Colon (tissue), 2 donors: ENCODE measurements around the gene ZNF565.
"Not testable (repeated sequence)": the region's sequence is repeated elsewhere in the genome, so short reads cannot be mapped to it uniquely, and the experiment has no call there.

Experiments
- FAIRE-seq: peaks from 2 replicates; lab custom pipeline; 2012; peaks lifted over from hg19 to GRCh38; lab: Jason Lieb, UNC
- donor health status: control.
- donor health status: control.

Gene ZNF565

GRCh38 chr19:36150586-36150985 lies 63.9 kb downstream of the ZNF565 start:
- FAIRE-seq = no peak

- no peak for FAIRE-seq
These were observed 64.6 kb downstream of the ZNF565 start for GRCh38 chr19:36149673-36150406.

- no peak for FAIRE-seq
These were observed 69.8 kb downstream of the ZNF565 start for GRCh38 chr19:36144624-36145023.

DNA sequence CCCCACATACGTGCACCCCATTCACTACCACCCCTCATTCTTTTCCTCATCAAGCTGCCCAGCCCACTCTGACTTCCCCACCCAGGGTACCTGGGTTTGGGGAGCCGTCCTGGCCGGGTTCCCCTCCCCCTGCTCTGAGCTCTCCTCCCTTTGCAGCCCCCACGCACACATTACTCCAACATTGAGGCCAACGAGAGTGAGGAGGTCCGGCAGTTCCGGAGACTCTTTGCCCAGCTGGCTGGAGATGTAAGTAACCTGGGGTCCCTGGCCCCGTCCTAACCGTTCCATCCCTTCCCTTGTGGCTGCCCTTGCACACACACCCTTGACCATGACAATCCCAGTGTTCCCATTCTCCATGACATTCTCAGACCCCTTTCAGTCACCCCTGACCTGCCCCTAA lies 72.0 kb downstream of the ZNF565 start:
- FAIRE-seq = no peak

DNA sequence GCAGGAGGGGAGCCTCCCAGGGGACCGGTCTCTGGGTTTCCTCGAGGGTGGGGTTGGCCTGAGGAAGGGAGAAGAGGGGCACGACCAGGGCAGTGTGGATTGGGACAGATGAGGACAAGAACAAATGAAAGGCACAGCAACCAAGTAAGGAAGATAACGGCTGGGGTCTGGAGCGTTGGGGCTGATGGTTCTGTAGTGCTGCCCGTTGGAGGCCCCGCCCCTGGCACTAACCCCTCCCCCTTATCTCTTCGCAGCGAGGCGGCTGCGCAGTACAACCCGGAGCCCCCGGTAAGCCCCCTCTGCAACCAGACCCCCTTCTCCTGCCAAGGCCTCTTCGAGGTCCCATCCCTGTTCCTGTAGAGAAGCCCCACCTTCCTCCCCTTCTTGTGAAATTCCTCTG lies 72.4 kb downstream of the ZNF565 start:
- FAIRE-seq = no peak

DNA sequence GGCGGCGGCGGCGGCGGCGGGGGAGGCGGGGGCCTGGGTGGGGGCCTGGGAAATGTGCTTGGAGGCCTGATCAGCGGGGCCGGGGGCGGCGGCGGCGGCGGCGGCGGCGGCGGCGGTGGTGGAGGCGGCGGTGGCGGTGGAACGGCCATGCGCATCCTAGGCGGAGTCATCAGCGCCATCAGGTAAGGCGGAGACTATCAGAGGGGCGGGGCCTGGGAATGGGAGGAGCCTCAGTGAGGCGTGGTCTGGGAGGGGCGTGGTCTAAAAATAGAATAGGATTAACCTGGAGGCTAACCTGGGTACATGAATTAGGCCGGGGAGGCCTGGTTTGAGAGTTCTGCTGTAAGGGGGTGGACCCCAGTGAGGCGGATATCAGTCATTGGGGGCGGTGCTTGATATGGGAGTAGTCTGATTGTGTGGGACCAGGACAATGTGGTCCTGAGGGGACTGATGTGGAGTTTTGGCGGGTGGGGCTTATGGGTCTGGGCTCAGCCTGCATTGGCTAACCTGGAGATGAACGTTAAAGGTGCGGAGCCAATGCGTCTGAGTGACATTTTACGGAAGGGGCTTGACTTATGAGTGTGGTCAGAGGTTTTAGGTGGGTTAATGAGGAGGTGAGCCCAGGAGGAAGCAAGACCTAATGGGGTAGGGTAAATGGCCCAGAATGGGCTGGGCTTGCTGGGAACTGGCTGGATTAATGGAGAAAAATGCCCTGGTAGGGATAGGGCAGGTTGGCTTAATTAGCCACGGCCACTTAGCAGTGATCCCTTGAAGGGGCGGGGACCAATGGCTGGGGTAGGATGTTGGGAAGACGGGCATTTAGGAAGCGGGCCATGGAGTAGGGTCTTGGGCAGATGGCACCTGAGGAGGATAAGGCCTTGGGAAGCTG lies 73.2 kb downstream of the ZNF565 start:
- FAIRE-seq = no peak

DNA sequence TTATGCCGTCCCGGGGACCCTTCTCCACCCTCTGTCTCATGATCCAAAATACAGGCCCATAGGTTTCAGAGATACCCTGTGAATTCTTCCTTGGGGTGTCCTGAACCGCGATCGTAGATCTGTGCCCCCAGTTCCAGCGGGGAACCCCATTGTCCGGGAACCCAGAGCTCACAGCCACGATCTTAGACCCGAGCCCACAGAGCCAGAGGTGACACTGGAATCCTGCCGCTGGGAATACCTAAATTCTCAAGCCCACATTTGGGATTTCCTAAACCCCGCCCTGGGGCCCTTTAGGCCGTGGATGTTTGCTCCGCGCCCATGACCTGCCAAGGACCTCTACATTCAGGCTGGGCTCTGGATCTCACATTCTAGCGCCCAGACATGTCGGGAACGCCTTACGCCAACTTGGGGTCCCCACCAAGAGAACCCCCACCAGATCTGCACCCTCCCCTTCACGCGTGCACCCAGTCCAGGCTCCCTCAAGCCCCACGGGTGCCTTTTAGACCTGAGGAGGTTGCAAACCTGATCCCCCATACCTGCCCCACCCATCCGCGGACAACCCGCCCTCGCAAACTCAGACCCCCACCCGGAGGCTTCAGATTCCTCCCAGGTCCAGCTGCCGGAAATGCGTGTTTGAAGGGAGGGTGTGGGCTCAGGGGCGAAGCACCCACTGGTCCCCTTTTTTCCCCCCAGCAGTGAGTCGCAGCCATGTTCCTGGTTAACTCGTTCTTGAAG lies 74.0 kb downstream of the ZNF565 start:
- FAIRE-seq = no peak

- FAIRE-seq = no peak
These were observed 74.8 kb downstream of the ZNF565 start, which contains the start of gene CAPNS1 for GRCh38 chr19:36139473-36140303. Gene CAPNS1 (plus strand): TSS chr19:36140066. CDS start chr19:36141012, 946 bp downstream.

- no peak for FAIRE-seq
These were observed 75.4 kb downstream of the ZNF565 start for GRCh38 chr19:36139120-36139472.

DNA sequence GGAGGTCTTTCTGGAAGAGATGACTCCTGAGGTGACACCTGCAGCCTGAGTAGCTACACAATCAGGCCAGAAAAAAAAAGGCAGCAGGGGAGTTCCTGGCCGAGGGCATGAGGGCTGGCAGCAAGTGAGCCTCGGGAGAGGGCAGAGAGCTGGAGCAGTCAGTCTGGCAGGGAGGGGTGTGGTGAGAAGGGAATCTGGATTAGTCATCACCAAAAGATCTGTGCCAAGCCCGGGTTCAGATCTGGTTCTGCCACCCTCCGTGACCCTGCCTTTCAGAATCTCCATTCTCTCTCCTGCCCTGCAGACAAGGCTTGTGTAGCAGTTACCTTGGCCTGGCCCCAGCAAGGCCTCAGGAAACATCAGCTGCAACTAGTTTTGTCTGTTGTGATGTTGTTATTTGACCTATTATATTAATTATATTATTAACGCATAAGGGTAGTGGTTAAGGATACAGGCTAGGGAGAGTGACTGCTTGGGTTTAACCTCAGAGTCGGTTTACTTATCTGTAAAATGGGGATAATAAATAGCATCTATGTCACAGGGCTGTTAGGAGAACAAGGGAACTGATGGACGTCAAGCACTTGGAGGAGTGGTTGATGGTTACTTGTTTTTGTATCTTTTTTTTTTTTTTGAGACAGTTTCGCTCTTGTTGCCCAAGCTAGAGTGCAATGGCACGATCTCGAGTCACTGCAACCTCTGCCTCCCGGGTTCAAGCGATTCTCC lies 77.3 kb downstream of the ZNF565 start:
- no peak for FAIRE-seq

- not testable (repeated sequence) for FAIRE-seq
These were observed 79.6 kb downstream of the ZNF565 start for GRCh38 chr19:36134867-36135266.
